ENCODE results near the gene NPM3. TPM values are rescaled to one million over a fixed set of nuclear protein-coding genes. Genes with fewer than 3 reads are reported as not detected.

NPM3 gene
- total RNA-seq, result 10 to 100 TPM; 17.5 to 47.7 (median 30.1) TPM

DNA sequence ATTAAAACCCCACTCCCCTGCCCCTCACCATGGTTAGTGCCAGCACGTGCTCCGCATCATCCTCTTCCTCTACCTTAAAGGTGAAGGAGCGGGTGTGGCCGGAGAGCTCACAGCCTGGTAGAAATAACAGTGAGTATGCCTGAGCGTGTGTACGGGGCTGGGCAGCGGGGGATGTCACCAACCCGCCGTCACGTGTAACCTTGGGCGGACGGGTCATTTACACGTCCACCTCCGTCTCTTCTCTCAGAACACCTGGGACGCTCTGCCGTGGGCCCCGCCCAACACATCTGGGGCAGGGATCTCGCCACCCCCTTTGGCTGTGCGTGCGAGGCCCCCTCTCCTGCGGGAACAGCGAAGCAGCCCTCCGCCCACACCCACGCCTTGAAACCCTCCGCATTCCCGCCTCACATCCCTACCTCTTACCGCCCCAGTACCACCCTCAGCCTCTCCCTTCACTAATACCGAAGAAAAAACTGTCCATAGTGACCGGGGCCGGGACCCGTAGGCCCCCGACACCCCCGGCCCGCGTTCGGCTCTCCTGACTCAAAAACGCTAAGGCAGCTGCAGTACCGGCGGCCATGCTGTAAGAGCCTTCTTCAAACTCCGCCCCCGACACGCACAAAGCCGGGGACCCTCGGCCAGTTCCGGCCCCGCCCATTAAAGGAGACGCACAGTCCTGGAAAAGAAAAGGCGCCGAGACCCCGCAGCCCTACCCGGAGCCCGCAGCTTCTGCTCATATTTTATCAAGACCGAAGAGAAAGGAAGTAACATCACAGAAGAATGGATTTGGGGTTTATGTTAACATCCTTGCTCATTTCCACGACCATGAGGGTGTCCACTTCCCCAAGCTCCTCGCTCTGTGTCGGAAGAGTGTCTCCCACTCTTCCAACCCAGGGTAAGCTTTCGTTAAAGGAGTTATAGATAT, at the start of gene NPM3:
TSS of gene NPM3 (minus strand) at position 636 of the 925 bp plus-strand sequence. CDS start at position 580, 56 bp downstream.
- H3K9me3 ChIP-seq, result no peaks in the 10 kb centered on the region
- H3K4me1 ChIP-seq, result peaks cover 0 to 62% (median 22%) of the 10 kb centered on the region in 4 donors
- peak within 1 kb of the TSS; percentile 46 to 74 (median 64) for H3K4me3 ChIP-seq
- TF ChIP-seq EP300 (IDR thresholded peaks at IDR 0.05) (peak in 1 of 2 donors; percentile 59), POLR2A (IDR thresholded peaks at IDR 0.05) (no peak)
- 1 to 2% methylated on average over 40 to 57 of the region's 57 CpGs for WGBS, 2 donors
- DNase-seq (ENCODE audit: low spot score in 2 of 2), result peak; percentile 65 to 82
- peaks cover 0 to 37% (median 0%) of the 10 kb centered on the region in 3 donors for H3K36me3 ChIP-seq
- H3K27me3 ChIP-seq, result peaks cover 0 to 22% of the 10 kb centered on the region in 2 donors
- H3K27ac ChIP-seq, result peak within 1 kb of the TSS in 3 of 4 donors; percentile 50 to 63 (median 50)

DNA sequence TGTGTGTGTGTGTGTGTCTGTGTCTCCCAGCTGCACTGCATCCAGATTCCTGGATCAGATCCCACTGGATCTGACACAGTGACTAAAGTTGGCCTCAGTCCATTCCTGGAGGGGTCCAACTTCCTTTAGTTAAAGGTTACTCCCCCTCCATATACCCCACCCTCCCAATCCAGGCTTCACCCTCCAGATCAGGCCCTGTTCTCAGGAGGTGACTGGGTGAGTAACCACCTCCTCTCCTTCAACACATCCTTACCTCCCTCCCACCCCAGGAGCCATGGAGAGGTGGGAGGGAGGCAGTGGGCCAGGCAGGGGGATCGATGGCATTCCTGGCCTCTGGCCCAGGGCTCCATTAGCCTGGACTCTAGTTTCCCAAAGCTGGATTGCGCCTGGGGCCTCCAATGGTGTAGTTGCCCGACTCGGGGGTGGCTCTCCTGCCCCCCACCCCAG, 49.1 kb upstream of the NPM3 start:
- no peak for DNase-seq (ENCODE audit: low spot score in 2 of 2)
- Histone ChIP-seq H3K36me3 (no peaks in the 10 kb centered on the region), H3K9me3 (no peaks in the 10 kb centered on the region), H3K4me1 (peaks cover 0 to 44% (median 15%) of the 10 kb centered on the region in 4 donors), H3K4me3 (no peak overlapping the region), H3K27ac (no peak overlapping the region), H3K27me3 (no peaks in the 10 kb centered on the region)
- TF ChIP-seq POLR2A (IDR thresholded peaks at IDR 0.05) (no peak), EP300 (IDR thresholded peaks at IDR 0.05) (no peak)
- TF ChIP-seq, protein P1, sequence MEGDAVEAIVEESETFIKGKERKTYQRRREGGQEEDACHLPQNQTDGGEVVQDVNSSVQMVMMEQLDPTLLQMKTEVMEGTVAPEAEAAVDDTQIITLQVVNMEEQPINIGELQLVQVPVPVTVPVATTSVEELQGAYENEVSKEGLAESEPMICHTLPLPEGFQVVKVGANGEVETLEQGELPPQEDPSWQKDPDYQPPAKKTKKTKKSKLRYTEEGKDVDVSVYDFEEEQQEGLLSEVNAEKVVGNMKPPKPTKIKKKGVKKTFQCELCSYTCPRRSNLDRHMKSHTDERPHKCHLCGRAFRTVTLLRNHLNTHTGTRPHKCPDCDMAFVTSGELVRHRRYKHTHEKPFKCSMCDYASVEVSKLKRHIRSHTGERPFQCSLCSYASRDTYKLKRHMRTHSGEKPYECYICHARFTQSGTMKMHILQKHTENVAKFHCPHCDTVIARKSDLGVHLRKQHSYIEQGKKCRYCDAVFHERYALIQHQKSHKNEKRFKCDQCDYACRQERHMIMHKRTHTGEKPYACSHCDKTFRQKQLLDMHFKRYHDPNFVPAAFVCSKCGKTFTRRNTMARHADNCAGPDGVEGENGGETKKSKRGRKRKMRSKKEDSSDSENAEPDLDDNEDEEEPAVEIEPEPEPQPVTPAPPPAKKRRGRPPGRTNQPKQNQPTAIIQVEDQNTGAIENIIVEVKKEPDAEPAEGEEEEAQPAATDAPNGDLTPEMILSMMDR (IDR thresholded peaks at IDR 0.05), result no peak
- WGBS, 2 donors, result 64 to 65% methylated on average over 4 of the region's 4 CpGs

DNA sequence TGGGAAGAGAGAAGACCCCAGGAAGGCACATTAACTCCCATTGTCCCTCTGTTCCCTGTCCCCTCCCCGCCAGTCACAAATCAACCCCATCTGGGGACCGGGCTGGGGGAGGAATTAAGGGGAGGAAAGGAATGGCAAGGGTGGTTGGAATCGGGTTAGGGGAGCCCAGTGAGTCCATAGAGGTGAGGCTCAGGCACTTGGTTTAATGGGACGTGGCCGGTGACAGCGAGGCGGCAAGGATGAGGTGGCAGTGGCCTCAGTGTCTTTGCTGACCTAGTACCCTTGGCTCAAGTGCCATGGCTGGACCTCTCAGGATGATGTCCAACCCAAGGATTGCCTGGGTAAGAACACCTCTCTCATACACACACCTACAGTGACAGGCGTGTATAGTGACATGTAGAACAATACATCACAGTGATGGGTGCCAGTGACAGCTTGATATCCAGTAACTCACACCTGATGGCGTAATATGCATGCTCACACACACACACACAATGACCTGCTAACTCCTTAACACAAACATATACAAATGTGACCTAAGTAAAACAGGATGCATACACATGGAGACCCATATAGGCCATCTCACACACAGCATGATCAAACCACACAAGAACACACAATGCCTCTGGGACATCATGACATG, 48.0 kb upstream of the NPM3 start:
- no peak for DNase-seq (ENCODE audit: low spot score in 2 of 2)
- Histone ChIP-seq H3K27me3 (no peaks in the 10 kb centered on the region), H3K9me3 (no peaks in the 10 kb centered on the region), H3K27ac (peak overlapping the region; percentile 58 to 83 (median 74)), H3K36me3 (no peaks in the 10 kb centered on the region), H3K4me1 (peaks cover 0 to 43% (median 15%) of the 10 kb centered on the region in 4 donors), H3K4me3 (peak overlapping the region; percentile 25 to 56 (median 47))
- 53 to 56% methylated on average over 9 of the region's 9 CpGs for WGBS, 2 donors
- TF ChIP-seq EP300 (IDR thresholded peaks at IDR 0.05) (no peak), POLR2A (IDR thresholded peaks at IDR 0.05) (no peak)
- TF ChIP-seq, protein P1 (IDR thresholded peaks at IDR 0.05), result no peak

DNA sequence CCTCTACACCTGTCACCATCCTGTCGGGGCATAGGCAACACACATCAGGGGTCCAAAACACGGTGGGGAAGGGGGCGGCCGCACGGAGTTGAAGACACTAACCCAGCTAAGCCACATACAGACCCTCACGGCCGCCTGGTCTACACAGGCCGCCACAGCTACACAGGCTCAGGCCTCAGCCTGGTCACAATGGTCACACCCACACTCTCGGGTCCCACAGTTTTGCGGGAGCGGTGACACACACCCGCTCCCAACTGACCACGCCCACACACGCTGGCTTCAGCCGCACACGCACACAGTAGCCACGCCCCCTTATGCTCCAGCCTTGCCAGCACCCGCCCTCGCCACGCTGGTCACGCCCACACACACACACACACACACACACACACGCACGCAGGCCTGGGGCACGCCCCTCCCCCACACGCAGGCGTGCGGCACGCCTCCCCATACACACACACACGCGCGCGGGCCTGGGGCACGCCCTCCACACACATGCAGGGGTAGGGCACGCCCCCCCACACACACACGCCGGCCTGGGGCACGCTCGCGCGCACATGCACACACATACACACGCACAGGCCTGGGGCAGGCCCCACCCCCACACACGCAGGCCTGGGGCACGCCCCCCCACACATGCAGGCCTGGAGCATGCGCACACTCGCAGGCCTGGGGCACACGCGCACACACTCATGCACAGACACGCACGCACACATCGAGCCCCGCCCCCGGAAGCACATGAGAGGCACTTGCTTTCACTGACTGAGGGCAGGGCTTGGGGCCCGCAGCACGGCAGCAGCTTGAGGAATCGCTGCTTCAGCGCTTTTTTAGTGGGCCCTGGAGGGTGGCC, 47.3 kb upstream of the NPM3 start:
- Histone ChIP-seq H3K36me3 (no peaks in the 10 kb centered on the region), H3K4me3 (peak overlapping the region; percentile 25 to 56 (median 47)), H3K9me3 (no peaks in the 10 kb centered on the region), H3K27ac (peak overlapping the region; percentile 58 to 83 (median 78)), H3K27me3 (no peaks in the 10 kb centered on the region), H3K4me1 (peaks cover 0 to 37% (median 15%) of the 10 kb centered on the region in 4 donors)
- peak; percentile 85 to 89 for DNase-seq (ENCODE audit: low spot score in 2 of 2)
- TF ChIP-seq, protein P1 (IDR thresholded peaks at IDR 0.05), result no peak
- TF ChIP-seq EP300 (IDR thresholded peaks at IDR 0.05) (peak in 1 of 2 donors; percentile 68), POLR2A (IDR thresholded peaks at IDR 0.05) (no peak)
- WGBS, 2 donors, result 2 to 5% methylated on average over 36 to 44 of the region's 56 CpGs
